Measurements from ENCODE around the gene B4GALT1.

B4GALT1 gene

GRCh38 chr9:33182519-33182918 is 15.4 kb upstream of the B4GALT1 start:
- TF ChIP-seq, protein P1, sequence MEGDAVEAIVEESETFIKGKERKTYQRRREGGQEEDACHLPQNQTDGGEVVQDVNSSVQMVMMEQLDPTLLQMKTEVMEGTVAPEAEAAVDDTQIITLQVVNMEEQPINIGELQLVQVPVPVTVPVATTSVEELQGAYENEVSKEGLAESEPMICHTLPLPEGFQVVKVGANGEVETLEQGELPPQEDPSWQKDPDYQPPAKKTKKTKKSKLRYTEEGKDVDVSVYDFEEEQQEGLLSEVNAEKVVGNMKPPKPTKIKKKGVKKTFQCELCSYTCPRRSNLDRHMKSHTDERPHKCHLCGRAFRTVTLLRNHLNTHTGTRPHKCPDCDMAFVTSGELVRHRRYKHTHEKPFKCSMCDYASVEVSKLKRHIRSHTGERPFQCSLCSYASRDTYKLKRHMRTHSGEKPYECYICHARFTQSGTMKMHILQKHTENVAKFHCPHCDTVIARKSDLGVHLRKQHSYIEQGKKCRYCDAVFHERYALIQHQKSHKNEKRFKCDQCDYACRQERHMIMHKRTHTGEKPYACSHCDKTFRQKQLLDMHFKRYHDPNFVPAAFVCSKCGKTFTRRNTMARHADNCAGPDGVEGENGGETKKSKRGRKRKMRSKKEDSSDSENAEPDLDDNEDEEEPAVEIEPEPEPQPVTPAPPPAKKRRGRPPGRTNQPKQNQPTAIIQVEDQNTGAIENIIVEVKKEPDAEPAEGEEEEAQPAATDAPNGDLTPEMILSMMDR (IDR thresholded peaks at IDR 0.05), result no peak
- TF ChIP-seq ZFX (IDR thresholded peaks at IDR 0.05; ENCODE audit: borderline replicate concordance), result no peak
- no peak overlapping the region for H3K27ac ChIP-seq

DNA sequence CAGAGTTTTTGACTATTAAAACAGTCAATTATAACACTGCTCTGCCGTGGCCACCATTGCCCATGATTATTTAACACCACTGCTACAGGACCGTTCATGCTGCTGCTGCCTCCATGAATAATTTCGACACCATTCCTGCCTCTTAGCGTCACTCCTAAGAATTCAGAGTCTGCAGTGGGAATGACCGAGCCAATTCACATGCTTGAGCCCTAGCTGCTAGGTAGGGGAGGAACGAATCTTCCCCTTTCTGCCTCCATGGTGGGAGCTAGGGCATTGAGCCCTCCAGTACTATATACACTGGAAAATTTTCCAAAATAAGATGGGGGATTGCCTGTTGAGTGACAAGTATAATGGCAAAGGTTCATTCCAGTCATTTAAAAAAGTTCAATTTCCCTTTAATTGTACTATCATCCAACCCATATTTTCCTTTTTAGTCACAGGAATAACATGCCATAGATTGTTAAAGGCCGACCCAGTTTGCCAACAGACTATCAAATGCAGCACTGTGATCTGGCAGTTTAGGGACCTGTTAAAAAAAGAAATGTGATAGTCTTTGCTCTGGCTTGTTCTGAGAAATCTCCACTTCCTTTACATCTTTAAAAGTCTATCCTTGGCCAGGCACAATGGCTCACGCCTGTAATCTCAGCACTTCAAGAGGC is 13.5 kb upstream of the B4GALT1 start:
- no peak overlapping the region for H3K27ac ChIP-seq
- TF ChIP-seq ZFX (IDR thresholded peaks at IDR 0.05; ENCODE audit: borderline replicate concordance), result no peak
- TF ChIP-seq, protein P1 (IDR thresholded peaks at IDR 0.05), result no peak

DNA sequence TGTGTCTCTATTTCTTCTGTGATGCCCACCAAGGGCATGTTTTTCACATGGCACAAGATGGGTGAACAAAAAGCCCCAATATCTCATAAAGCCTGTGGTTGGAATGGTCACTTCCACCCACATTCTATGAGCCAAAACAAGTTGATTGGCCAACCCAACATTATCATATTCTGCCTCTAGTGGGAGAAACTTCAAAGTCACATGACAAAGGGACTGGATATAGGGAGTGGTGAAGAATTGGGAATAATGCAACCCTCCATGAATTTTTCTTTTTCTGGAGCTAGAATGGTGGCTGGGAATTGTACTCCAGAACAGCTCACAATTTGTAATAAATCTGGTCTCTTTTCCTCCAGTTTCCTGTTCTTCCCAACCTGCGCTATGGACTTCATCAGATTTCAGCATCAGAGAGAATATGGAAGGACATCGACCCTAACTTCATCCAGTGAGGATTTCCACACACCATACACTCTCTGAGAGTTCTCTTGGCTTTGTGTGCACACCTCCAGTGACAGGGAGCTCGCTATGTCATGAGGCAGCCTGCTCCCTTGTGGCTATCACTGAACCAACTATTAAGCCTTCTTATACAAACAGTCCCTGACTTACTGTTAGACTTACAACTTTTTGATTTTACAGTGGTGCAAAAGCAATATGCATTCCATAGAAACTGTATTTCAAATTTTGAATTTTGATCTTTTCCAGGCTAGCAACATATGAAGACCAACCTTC is 12.0 kb upstream of the B4GALT1 start:
- no peak overlapping the region for H3K27ac ChIP-seq
- TF ChIP-seq, protein P1 (IDR thresholded peaks at IDR 0.05), result no peak

DNA sequence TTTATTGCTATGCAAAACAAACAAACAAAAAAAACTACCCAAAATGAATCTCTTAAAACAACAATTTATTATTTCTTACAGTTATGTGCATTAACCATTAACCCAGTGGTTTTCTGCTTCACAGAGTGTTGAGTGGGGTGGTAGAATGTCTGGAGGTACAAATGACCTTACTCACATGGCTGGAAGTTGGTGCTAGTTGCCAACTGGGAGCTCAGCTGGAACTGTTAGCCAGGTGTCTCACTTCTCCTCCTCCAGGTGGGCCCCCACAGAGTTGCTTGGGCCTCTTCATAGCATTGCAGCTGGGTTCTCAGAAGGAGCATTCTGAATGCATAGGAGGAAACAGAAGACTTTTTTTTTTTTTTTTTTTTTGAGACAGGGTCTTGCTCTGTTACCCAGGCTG is 10.5 kb upstream of the B4GALT1 start:
- TF ChIP-seq ZFX (IDR thresholded peaks at IDR 0.05; ENCODE audit: borderline replicate concordance), result no peak
- TF ChIP-seq, protein P1 (IDR thresholded peaks at IDR 0.05), result no peak
- no peak overlapping the region for H3K27ac ChIP-seq

DNA sequence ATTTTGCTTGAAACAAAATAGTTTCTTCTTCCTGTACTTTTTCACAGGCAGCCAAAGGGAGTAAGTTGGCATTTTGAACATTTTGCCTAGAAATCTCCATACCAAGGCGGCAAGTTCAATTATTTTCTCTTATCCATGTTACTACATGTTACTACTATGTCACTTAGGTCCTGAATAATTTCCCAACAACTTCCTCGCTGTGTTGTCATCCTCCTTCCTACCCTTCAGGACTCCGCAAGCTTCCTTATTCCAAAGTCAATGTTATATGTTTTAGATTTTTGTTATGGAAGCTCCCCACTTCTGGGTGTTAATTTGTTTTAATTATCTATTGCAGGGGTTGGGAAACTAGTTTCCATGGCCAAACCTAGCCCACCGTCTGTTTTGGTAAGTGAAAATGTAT is 9.9 kb upstream of the B4GALT1 start:
- TF ChIP-seq, protein P1 (IDR thresholded peaks at IDR 0.05), result no peak
- no peak for TF ChIP-seq ZFX (IDR thresholded peaks at IDR 0.05; ENCODE audit: borderline replicate concordance)

DNA sequence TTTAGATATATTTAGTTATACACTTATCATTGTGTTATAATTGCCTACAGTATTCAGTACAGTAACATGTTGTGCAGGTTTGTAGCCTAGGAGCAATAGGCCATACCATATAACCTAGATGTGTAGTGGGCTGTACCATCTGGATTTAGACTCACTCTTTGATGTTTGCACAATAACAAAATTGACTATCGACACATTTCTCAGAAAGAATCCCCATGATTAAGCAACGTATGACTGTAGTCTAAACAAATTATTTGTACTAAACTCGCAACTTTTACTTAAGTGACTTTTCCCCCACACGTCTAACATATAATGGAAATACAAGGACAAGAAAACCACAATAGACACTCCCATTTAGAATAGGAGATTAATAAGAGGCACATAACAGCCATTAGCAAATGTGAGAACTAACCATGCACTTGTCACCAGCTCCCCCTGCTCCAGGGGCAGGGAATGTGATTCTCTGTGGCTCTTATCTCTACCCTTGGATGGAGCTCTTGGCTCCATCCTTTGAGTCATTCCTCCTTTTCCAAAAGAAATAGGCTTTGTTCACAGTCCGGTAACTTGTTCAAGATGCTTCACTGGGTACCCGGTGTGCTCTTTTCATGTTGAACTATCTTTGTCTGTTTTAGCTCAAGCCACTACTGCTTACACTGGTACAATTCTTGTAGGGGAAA is 8.7 kb upstream of the B4GALT1 start:
- TF ChIP-seq, protein P1 (IDR thresholded peaks at IDR 0.05), result no peak
- TF ChIP-seq ZFX (IDR thresholded peaks at IDR 0.05; ENCODE audit: borderline replicate concordance), result no peak
- H3K27ac ChIP-seq, result no peak overlapping the region

More for the DNA sequence above, 9.9 kb upstream of the B4GALT1 start:
- H3K27ac ChIP-seq, result no peak overlapping the region

Data from 22Rv1 (cell line).